Mesodermal cell (in vitro differentiated cells): ENCODE measurements around the gene ITPKB.

Experiments
- H3K27ac ChIP-seq: 2 replicates; pipeline ENCODE4 v1.7.0; 2013; ENCODE audit warnings: mild to moderate bottlenecking, low read depth, low read length, moderate library complexity; ENCODE audit not compliant: severe bottlenecking
- H3K36me3 ChIP-seq: 2 replicates; pipeline ENCODE4 v1.7.1; 2013; ENCODE audit warnings: mild to moderate bottlenecking, low read length, moderate library complexity; ENCODE audit not compliant: control insufficient read depth, insufficient read depth
- H3K4me1 ChIP-seq: one replicate; pipeline ENCODE4 v1.7.1; 2013; ENCODE audit warnings: mild to moderate bottlenecking, low read length; ENCODE audit not compliant: insufficient read depth, control insufficient read depth, poor library complexity, severe bottlenecking
- H3K4me3 ChIP-seq: 2 replicates; pipeline ENCODE4 v1.7.0; 2013; ENCODE audit warnings: low read length, control low read depth, mild to moderate bottlenecking; ENCODE audit not compliant: insufficient read depth, poor library complexity, severe bottlenecking; ENCODE audit errors: extremely low read depth
- H3K9me3 ChIP-seq: 2 replicates; pipeline ENCODE4 v1.7.1; 2013; ENCODE audit warnings: mild to moderate bottlenecking, low read length, moderate library complexity; ENCODE audit not compliant: control insufficient read depth
- WGBS, 2 experiments: methylation state at CpG; one replicate each; pipeline ENCODE4 v1.1.5; 2013; ENCODE audit warnings: missing lambda C conversion rate in 2 of 2; ENCODE audit not compliant: insufficient coverage in 2 of 2; 5-methylcytosine and 5-hydroxymethylcytosine counted together

ITPKB gene

DNA sequence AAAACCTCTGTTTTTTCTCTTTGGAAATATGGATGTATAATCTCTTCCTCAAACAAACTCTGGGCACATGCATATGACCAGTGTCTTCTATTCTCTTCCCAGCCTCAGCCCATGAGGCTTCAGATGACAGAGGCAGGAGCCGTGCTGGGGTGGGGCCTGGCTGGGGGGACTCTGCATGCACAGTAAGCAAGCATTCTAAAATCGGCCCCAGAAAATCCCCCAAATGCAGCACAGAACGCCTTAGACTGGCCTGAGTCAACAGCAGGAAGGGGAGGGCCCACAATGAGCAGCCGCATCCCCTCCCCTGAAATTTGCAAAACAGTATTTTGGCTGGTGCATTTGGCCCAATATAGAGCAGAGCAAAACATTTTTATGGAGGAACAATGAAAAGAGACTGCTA, 47.8 kb downstream of the ITPKB start:
- Histone ChIP-seq H3K36me3 (no peaks in the 10 kb centered on the region), H3K4me3 (no peak overlapping the region), H3K27ac (no peak overlapping the region), H3K9me3 (no peaks in the 10 kb centered on the region), H3K4me1 (peaks cover 3% of the 10 kb centered on the region)
- 68 to 76% methylated on average over 3 to 4 of the region's 4 CpGs for WGBS, 2 experiments

DNA sequence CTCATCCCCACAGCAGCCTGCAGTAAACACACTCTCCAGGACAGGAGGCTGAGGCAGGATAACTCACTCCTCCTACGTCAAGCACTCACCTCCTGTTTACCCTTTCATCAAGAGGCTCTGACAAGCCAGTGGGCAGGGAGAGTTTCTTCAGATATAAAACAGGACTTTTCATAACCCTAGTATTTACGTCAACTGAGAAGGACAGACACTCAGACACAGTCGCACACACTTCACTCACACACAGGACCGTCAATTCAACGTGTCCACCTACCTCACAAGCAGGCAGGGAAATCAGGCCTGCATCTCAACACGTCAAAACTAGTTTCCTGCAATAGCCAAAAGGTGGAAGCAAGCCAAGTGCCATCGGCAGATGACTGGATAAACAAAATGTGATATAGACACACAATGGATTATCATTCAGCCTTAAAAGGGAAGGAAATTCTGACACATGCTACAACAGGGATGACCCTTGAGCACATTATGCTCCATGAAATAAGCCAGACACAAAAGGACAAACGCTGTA, 48.6 kb downstream of the ITPKB start:
- Histone ChIP-seq H3K4me1 (peaks cover 3% of the 10 kb centered on the region), H3K4me3 (no peak overlapping the region), H3K27ac (no peak overlapping the region), H3K9me3 (no peaks in the 10 kb centered on the region), H3K36me3 (no peaks in the 10 kb centered on the region)
- 86 to 98% methylated on average over 6 to 7 of the region's 8 CpGs for WGBS, 2 experiments

DNA sequence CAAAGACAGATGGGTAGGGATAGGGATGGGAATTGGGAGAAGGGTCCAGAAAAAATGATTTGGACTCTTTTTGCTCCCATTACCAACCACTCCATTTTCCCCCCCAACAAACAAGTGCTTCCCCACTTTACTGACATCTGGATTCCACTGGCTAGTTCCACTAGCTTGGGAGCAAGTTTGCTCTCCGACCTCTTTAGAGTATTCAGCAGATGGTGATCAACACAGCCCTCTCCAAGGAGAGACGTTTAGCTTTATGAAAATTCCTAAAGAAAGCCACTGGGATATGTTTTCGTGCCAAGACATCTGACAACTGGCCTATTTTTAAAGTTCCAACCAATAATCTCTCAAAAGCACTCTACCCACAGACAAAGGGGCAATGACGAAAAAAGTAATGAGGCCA, 50.3 kb downstream of the ITPKB start:
- WGBS, 2 experiments: 95 to 96% methylated on average over 2 to 4 of the region's 4 CpGs
- Histone ChIP-seq H3K9me3 (no peaks in the 10 kb centered on the region), H3K27ac (no peak overlapping the region), H3K4me1 (peaks cover 3% of the 10 kb centered on the region), H3K4me3 (no peak overlapping the region), H3K36me3 (peaks cover 3% of the 10 kb centered on the region)

DNA sequence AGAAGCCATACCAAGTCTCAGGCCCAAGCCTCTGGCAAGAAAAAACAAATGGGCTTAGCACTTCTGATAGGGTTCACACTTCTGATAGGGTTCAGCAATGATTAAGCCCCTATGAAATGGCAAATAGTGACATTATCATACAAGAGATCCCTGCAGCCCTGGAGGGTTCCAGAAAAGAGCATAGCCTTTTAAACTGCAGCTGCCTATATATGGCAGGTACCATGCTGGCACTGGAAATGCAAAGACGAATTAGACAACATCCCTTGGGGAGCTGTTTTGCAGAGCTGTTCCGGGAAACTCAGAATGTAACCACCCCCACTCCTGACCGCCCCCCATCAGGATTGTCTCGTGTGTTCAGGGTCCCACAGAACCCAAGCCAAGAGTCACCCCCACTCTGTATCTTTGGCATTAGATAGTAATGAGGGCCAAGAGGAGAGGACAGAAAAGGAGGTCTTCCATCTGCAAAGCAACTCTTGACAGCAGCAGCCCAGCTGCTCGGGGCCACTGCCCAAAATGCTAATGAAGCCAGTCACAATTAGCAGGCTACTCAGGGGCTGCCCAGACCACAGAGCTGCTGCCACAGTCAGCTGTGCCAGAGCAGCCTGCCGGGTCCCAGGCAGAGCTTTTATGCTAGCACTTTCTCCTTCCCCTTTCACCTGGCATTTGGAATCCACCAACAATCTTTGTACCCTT, 50.9 kb downstream of the ITPKB start:
- Histone ChIP-seq H3K27ac (no peak overlapping the region), H3K9me3 (no peaks in the 10 kb centered on the region), H3K4me3 (no peak overlapping the region), H3K4me1 (peaks cover 3% of the 10 kb centered on the region), H3K36me3 (peaks cover 3% of the 10 kb centered on the region)
- WGBS, 2 experiments: 34 to 69% methylated on average over 3 of the region's 6 CpGs

DNA sequence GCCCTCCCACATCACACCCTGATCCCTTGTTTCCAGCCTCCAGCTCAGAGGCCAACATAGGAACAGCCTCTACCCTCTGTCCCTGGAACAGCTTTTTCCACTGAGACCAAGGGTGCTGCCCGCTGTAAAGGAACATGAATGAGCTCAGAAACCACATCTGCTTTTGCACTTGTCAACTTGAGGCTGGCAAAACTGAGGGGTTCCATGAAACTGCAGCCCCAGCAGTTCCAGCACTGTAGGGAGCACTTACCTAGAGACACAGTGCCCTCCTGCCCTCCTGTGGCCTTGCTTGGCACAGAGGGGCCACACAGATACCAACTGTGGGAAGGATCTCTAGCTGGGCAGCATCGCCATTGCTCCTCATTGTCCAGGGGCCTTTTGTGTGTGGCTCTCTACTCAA, 51.7 kb downstream of the ITPKB start:
- Histone ChIP-seq H3K27ac (no peak overlapping the region), H3K9me3 (no peaks in the 10 kb centered on the region), H3K36me3 (peaks cover 3% of the 10 kb centered on the region), H3K4me1 (peaks cover 4% of the 10 kb centered on the region), H3K4me3 (no peak overlapping the region)
- WGBS, 2 experiments: 100% methylated on average over 2 of the region's 2 CpGs

DNA sequence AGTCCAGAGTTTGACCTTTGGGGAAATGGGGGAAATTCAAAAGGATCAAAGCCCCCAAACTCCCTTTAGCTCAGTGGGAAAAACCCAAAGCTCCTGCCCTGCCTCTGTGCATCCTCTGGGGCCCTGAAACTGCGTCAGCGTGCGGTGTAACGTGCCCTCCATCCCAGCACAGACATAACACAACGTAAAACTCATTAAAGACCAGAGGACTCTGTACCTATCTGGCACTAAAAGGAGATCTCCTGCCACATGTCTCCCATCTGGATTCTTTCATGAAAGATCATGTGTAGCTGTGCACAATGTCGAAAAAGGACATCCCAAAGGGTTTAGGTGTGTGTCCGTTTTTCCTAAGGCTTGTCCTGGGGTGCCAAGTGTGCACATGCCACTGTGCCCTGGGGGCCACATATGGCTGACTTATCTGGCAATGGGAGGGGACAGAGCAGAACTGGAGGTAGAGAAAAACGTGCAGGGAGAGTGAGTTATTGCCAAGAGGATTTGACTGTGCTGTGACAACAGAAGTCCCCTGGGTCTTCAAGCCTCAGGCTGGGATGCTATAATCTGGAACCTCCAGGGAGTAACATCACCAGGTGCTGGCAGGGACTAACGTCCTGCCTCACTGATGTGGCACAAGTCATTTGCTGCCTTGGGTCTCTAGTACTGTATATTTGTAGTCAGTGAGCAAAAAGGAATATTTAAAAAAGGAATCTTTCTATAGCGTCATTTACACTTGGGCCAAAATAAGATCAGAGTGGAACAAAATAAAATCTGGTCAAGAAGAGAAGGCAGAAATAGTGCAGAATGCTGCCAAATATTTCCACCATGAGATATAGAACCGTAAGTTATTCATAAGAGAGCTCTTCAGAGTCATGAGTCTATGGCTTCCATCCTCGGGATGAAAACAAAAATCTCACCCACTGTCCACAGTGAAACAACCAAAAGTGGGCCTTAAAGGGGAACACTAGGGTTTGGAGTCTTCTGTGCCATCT, 52.3 kb downstream of the ITPKB start:
- Histone ChIP-seq H3K9me3 (no peaks in the 10 kb centered on the region), H3K27ac (no peak overlapping the region), H3K36me3 (peaks cover 3% of the 10 kb centered on the region), H3K4me1 (peaks cover 8% of the 10 kb centered on the region), H3K4me3 (no peak overlapping the region)
- WGBS, 2 experiments: 91 to 94% methylated on average over 9 to 10 of the region's 12 CpGs

DNA sequence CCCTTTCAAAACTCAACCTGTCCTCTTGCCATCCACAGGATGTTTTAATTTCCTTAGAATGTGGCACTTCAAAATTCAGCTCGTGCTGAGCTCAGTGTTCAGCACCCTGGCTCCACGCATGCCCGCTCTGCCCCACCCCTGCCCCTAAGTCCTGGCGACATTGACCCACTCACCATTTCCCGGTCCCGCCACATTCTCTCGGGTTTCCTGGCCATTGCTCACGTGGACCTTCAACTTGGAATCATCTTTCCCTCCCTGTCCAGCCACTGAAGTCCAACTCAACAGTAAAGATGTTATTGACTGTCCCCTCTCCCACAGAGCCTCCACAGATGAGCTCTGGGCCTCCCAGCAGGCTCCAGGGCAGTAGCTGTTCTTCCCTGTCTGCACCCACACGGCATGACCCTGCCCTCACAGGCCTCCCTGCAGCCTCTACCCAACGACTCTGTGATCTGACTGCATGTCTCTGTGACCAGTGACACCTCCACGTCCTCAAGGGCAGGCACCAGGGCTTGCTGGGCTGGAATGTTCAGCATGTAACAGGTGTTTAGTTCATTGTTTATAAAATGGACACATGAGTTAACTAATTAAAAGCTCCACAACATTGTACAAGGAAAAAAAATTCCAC, 53.8 kb downstream of the ITPKB start:
- WGBS, 2 experiments: 93 to 95% methylated on average over 5 to 10 of the region's 11 CpGs

DNA sequence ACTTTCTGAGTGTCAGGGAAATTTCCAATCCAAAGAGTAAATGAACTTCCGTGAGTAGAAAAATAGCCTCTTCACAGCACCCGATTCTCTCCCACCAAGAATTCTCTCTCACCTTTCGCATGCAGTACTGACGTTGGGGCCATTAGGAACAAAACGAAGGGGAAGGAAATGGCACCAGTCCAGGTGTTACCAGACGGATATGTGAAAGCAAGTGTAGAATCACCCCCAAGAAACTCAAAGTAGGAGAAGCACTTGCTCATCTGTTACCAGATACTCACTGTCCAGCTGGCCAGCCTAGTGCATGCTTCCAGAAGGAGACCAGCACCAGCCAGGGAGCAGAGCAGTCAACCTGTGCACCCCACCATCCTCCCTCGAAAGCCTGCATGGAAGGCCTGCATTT, 55.1 kb downstream of the ITPKB start:
- Histone ChIP-seq H3K27ac (no peak overlapping the region), H3K9me3 (no peaks in the 10 kb centered on the region), H3K4me3 (no peak overlapping the region), H3K4me1 (peaks cover 30% of the 10 kb centered on the region), H3K36me3 (peaks cover 3% of the 10 kb centered on the region)
- WGBS, 2 experiments: 82 to 95% methylated on average over 6 to 7 of the region's 7 CpGs

More for the DNA sequence above, 53.8 kb downstream of the ITPKB start:
- peaks cover 20% of the 10 kb centered on the region for H3K4me1 ChIP-seq
- peaks cover 3% of the 10 kb centered on the region for H3K36me3 ChIP-seq
- no peaks in the 10 kb centered on the region for H3K9me3 ChIP-seq
- H3K4me3 ChIP-seq: no peak overlapping the region
- H3K27ac ChIP-seq: no peak overlapping the region

DNA sequence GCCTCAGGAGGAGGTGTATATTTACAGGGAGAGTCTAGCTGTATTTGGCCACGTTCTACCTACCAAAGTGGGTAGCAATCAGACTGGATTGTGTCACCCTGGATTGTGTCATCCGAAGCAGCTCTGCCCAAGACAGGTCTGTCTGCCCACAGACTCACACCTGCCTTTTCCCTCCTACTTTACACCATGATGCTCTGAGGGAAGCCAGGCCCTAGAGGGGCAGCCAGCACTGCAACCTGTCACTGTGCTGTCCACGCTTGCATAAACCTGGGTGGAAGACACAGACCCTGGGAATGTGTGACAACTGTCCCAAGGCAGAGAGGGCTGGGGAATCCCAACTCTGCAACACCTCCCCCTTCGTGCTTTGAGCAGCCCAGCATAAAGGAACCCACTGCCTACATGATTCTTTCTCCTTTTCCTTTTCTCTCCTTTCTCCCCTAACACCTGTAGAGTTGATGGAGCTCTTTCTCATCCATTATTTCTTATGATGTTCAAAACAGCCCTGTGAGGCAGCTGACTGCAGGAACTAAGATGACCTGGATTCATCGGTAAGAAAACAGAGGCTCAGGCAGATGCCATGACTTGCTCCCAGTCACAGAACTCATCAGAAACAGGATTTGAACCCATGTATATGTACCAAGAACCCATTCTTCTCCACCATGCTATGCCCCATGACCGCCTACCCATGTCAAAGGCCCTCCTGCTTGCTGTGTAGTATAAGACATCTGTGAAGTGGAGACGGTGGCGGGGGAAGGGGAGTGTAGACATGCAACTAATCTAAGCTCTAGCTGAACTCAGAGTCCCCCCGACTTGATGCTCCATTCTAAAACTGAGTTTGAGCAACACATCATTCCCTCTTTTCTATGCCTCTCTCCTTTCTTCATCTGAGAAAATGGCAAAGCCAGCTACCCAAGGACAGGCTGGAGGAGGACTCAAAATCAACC, 55.9 kb downstream of the ITPKB start:
- Histone ChIP-seq H3K4me1 (peaks cover 37% of the 10 kb centered on the region), H3K36me3 (peaks cover 3% of the 10 kb centered on the region), H3K9me3 (no peaks in the 10 kb centered on the region), H3K27ac (no peak overlapping the region), H3K4me3 (no peak overlapping the region)
- 84 to 95% methylated on average over 5 to 6 of the region's 9 CpGs for WGBS, 2 experiments
